ENCODE results near the gene LCT. TPM values are rescaled to one million over a fixed set of nuclear protein-coding genes. Genes with fewer than 3 reads are reported as not detected.

LCT gene
- total and polyA plus RNA-seq, 2 donors from 2014 or later = 0.19 TPM; not detected in 1

DNA sequence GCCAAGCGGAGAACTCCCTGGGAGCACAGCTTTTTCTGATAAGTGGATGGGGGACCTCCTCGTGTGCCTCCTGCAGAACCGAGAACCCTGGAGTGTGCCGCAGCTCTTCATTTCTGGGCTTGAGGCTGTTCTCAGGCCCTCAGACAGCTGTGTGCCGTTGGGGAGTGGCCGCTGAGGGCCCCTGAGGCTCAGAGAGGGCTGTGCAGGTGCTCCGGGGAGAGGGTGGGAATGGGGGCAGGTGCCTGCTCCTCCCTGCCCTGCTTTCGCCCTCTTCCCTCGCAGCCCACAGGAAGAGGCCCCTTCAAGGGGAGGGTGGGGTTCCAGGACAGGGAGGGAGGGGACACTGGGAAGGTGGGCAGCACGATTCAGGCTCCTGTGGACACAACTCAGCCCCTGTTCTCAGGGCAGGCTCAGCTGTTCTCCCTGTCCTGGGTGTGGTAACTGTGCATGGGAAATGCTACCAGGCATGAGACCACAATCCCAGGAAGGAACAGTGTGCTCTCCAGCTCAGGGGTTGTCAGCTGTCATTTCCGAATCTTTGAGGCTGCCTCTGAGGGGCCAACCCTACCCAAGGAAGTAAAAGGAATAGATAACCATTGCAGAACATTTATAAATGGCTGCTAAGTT is 11.3 kb downstream of the LCT start:
- H3K9me3 ChIP-seq (ENCODE audit: control insufficient read depth in 2 of 3, insufficient read depth in 1 of 3, low read length in 3 of 3) = peaks cover 0 to 3% (median 0%) of the 10 kb centered on the region in 3 donors
- FAIRE-seq = no peak
- no peak overlapping the region for H3K4me3 ChIP-seq (ENCODE audit: low read length in 3 of 3)
- no peak overlapping the region for H3K9ac ChIP-seq (ENCODE audit: low read length in 3 of 3)
- H3K27me3 ChIP-seq (ENCODE audit: control insufficient read depth, insufficient read depth, low read length) = no peaks in the 10 kb centered on the region
- DNase-seq = no peak
- intact Hi-C loops (cut with DNase I) = no loop called here
- H3K4me1 ChIP-seq (ENCODE audit: control insufficient read depth in 2 of 3, insufficient read depth in 2 of 3, low read depth in 1 of 3, low read length in 3 of 3) = no peaks in the 10 kb centered on the region
- TF ChIP-seq, protein P1, sequence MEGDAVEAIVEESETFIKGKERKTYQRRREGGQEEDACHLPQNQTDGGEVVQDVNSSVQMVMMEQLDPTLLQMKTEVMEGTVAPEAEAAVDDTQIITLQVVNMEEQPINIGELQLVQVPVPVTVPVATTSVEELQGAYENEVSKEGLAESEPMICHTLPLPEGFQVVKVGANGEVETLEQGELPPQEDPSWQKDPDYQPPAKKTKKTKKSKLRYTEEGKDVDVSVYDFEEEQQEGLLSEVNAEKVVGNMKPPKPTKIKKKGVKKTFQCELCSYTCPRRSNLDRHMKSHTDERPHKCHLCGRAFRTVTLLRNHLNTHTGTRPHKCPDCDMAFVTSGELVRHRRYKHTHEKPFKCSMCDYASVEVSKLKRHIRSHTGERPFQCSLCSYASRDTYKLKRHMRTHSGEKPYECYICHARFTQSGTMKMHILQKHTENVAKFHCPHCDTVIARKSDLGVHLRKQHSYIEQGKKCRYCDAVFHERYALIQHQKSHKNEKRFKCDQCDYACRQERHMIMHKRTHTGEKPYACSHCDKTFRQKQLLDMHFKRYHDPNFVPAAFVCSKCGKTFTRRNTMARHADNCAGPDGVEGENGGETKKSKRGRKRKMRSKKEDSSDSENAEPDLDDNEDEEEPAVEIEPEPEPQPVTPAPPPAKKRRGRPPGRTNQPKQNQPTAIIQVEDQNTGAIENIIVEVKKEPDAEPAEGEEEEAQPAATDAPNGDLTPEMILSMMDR (IDR thresholded peaks at IDR 0.05; ENCODE audit: borderline replicate concordance, extremely low read depth, insufficient read depth) = no peak
- no peak overlapping the region for H3K27ac ChIP-seq (ENCODE audit: low read depth in 2 of 2, low read length in 2 of 2)
- H3K36me3 ChIP-seq (ENCODE audit: control insufficient read depth in 2 of 3, insufficient read depth in 3 of 3, low read length in 3 of 3) = no peaks in the 10 kb centered on the region

DNA sequence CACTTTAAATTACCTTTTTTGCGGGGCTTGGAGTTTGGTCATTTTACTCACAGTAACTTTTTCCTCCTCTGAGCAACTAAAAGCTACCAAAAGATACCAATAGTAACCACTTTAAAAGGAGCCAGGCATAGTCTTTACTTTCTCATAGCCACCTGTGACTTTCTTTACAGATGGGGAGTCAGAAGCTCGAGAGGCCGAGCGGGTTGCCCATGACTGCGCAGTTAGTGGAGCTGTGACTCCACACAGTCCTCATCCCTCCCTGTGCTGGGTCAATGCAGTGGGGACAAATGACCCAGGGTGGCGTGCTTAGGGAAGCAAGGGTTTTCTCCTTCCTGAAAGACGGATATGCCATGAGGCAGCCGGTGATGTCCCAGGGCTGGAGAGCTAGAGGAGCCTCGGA is 11.9 kb downstream of the LCT start:
- TF ChIP-seq, protein P1 (IDR thresholded peaks at IDR 0.05; ENCODE audit: borderline replicate concordance, extremely low read depth, insufficient read depth) = no peak
- H3K4me1 ChIP-seq (ENCODE audit: control insufficient read depth in 2 of 3, insufficient read depth in 2 of 3, low read depth in 1 of 3, low read length in 3 of 3) = no peaks in the 10 kb centered on the region
- peaks cover 0 to 3% (median 0%) of the 10 kb centered on the region in 3 donors for H3K9me3 ChIP-seq (ENCODE audit: control insufficient read depth in 2 of 3, insufficient read depth in 1 of 3, low read length in 3 of 3)
- H3K27ac ChIP-seq (ENCODE audit: low read depth in 2 of 2, low read length in 2 of 2) = no peak overlapping the region
- H3K27me3 ChIP-seq (ENCODE audit: control insufficient read depth, insufficient read depth, low read length) = no peaks in the 10 kb centered on the region
- intact Hi-C loops (cut with DNase I) = no loop called here
- no peak overlapping the region for H3K4me3 ChIP-seq (ENCODE audit: low read length in 3 of 3)
- no peak overlapping the region for H3K9ac ChIP-seq (ENCODE audit: low read length in 3 of 3)
- DNase-seq (no peak), FAIRE-seq (no peak)
- no peaks in the 10 kb centered on the region for H3K36me3 ChIP-seq (ENCODE audit: control insufficient read depth in 2 of 3, insufficient read depth in 3 of 3, low read length in 3 of 3)

GRCh38 chr2:135822855-135823254 is 14.1 kb downstream of the LCT start:
- FAIRE-seq (no peak), DNase-seq (no peak)
- no peak overlapping the region for H3K9ac ChIP-seq (ENCODE audit: low read length in 3 of 3)
- no peaks in the 10 kb centered on the region for H3K4me1 ChIP-seq (ENCODE audit: control insufficient read depth in 2 of 3, insufficient read depth in 2 of 3, low read depth in 1 of 3, low read length in 3 of 3)
- no peaks in the 10 kb centered on the region for H3K27me3 ChIP-seq (ENCODE audit: control insufficient read depth, insufficient read depth, low read length)
- H3K36me3 ChIP-seq (ENCODE audit: control insufficient read depth in 2 of 3, insufficient read depth in 3 of 3, low read length in 3 of 3) = no peaks in the 10 kb centered on the region
- TF ChIP-seq, protein P1 (IDR thresholded peaks at IDR 0.05; ENCODE audit: borderline replicate concordance, extremely low read depth, insufficient read depth) = no peak
- no peak overlapping the region for H3K4me3 ChIP-seq (ENCODE audit: low read length in 3 of 3)
- peaks cover 0 to 3% (median 0%) of the 10 kb centered on the region in 3 donors for H3K9me3 ChIP-seq (ENCODE audit: control insufficient read depth in 2 of 3, insufficient read depth in 1 of 3, low read length in 3 of 3)
- no peak overlapping the region for H3K27ac ChIP-seq (ENCODE audit: low read depth in 2 of 2, low read length in 2 of 2)
- intact Hi-C loops (cut with DNase I) = no loop called here

GRCh38 chr2:135821190-135821589 is 15.8 kb downstream of the LCT start:
- Histone ChIP-seq H3K9me3 (ENCODE audit: control insufficient read depth in 2 of 3, insufficient read depth in 1 of 3, low read length in 3 of 3) (peaks cover 0 to 3% (median 0%) of the 10 kb centered on the region in 3 donors), H3K27me3 (ENCODE audit: control insufficient read depth, insufficient read depth, low read length) (no peaks in the 10 kb centered on the region), H3K9ac (ENCODE audit: low read length in 3 of 3) (no peak overlapping the region), H3K4me3 (ENCODE audit: low read length in 3 of 3) (no peak overlapping the region), H3K27ac (ENCODE audit: low read depth in 2 of 2, low read length in 2 of 2) (no peak overlapping the region), H3K36me3 (ENCODE audit: control insufficient read depth in 2 of 3, insufficient read depth in 3 of 3, low read length in 3 of 3) (no peaks in the 10 kb centered on the region), H3K4me1 (ENCODE audit: control insufficient read depth in 2 of 3, insufficient read depth in 2 of 3, low read depth in 1 of 3, low read length in 3 of 3) (no peaks in the 10 kb centered on the region)
- no peak for FAIRE-seq
- DNase-seq = no peak
- intact Hi-C loops (cut with DNase I) = no loop called here
- TF ChIP-seq, protein P1 (IDR thresholded peaks at IDR 0.05; ENCODE audit: borderline replicate concordance, extremely low read depth, insufficient read depth) = no peak

Data from kidney (tissue), 14 donors.